ENCODE data around the gene FOXB2. TPM values are rescaled to one million over a fixed set of nuclear protein-coding genes. Genes with fewer than 3 reads are reported as not detected.
A peak's percentile ranks its signal among the peaks of the same experiment; 100 is the strongest.
"Not testable (repeated sequence)": the region's sequence is repeated elsewhere in the genome, so short reads cannot be mapped to it uniquely, and the experiment has no call there.

Gene FOXB2
- not detected in 2 replicates for total RNA-seq (ENCODE audit: low replicate concordance)

GRCh38 chr9:77019236-77019925 is at the start of gene FOXB2:
TSS of gene FOXB2 (plus strand) at chr9:77019655. CDS start at chr9:77019655, 0 bp downstream.
- Histone ChIP-seq H2AFZ (replicated peaks) (peak within 1 kb of the TSS; percentile 47), H3K9ac (no peak within 1 kb of the TSS), H3K27me3 (peaks cover 100% of the 10 kb centered on the region), H3K9me3 (ENCODE audit: low read depth) (no peaks in the 10 kb centered on the region), H3K4me2 (peak within 1 kb of the TSS; percentile 81), H3K36me3 (no peaks in the 10 kb centered on the region), H3F3A (ENCODE audit: low read depth) (peaks cover 64% of the 10 kb centered on the region), H4K20me1 (ENCODE audit: low read depth) (peaks cover 78% of the 10 kb centered on the region), H3K4me1 (peaks cover 49% of the 10 kb centered on the region), H3K27ac (no peak within 1 kb of the TSS), H3K4me3 (peak within 1 kb of the TSS; percentile 44), H3K79me2 (ENCODE audit: low read depth) (no peaks in the 10 kb centered on the region)
- no peaks in the 10 kb centered on the region for H3K36me3 Mint-ChIP-seq
- peak; percentile 45 for DNase-seq (ENCODE audit: low spot score)
- H3K9me3 Mint-ChIP-seq: no peaks in the 10 kb centered on the region
- peaks cover 90% of the 10 kb centered on the region for H3K27me3 Mint-ChIP-seq (ENCODE audit: insufficient read depth, low read depth)
- peaks cover 52% of the 10 kb centered on the region for H3K4me1 Mint-ChIP-seq
- TF ChIP-seq, protein P1, sequence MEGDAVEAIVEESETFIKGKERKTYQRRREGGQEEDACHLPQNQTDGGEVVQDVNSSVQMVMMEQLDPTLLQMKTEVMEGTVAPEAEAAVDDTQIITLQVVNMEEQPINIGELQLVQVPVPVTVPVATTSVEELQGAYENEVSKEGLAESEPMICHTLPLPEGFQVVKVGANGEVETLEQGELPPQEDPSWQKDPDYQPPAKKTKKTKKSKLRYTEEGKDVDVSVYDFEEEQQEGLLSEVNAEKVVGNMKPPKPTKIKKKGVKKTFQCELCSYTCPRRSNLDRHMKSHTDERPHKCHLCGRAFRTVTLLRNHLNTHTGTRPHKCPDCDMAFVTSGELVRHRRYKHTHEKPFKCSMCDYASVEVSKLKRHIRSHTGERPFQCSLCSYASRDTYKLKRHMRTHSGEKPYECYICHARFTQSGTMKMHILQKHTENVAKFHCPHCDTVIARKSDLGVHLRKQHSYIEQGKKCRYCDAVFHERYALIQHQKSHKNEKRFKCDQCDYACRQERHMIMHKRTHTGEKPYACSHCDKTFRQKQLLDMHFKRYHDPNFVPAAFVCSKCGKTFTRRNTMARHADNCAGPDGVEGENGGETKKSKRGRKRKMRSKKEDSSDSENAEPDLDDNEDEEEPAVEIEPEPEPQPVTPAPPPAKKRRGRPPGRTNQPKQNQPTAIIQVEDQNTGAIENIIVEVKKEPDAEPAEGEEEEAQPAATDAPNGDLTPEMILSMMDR (IDR thresholded peaks at IDR 0.05): no peak
- TF ChIP-seq EZH2 (IDR thresholded peaks at IDR 0.05) (peak; percentile 100), EZH2phosphoT487 (IDR thresholded peaks at IDR 0.05) (peak; percentile 99)
- no peak within 1 kb of the TSS for H3K27ac Mint-ChIP-seq
- peak within 1 kb of the TSS; percentile 78 for H3K4me3 Mint-ChIP-seq

DNA sequence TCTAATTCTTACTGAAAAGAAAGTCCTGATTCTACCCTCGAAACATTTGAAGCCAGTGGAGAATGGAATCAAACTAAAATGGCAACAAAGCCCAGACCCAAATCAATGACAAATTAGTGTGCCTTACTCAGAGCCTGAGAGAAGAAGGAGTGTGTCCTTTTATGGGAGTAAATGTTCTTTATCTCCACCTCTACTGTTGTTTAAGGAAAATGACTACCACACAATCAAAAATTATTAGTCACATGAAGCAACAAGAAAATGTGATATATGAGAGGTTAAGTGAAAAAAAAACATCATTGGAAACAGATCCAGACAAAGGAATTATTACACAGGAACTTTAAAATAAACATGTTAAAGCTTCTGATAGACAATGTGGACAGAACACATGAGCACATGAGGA is 49.7 kb upstream of the FOXB2 start:
- H3K27me3 ChIP-seq: no peaks in the 10 kb centered on the region
- H3K27ac Mint-ChIP-seq: no peak overlapping the region
- H3K9me3 ChIP-seq (ENCODE audit: low read depth): no peaks in the 10 kb centered on the region
- no peak overlapping the region for H3K27ac ChIP-seq
- H3K4me1 Mint-ChIP-seq: no peaks in the 10 kb centered on the region
- H3K9ac ChIP-seq: no peak overlapping the region
- peaks cover 3% of the 10 kb centered on the region for H3K27me3 Mint-ChIP-seq (ENCODE audit: insufficient read depth, low read depth)
- H3K4me1 ChIP-seq: no peaks in the 10 kb centered on the region
- H3K79me2 ChIP-seq (ENCODE audit: low read depth): no peaks in the 10 kb centered on the region
- no peak overlapping the region for H3K4me2 ChIP-seq
- DNase-seq (ENCODE audit: low spot score): no peak
- no peak overlapping the region for H3K4me3 Mint-ChIP-seq
- H2AFZ ChIP-seq (replicated peaks): no peak overlapping the region
- H3K9me3 Mint-ChIP-seq: peaks cover 9% of the 10 kb centered on the region
- H3K4me3 ChIP-seq: no peak overlapping the region
- no peaks in the 10 kb centered on the region for H4K20me1 ChIP-seq (ENCODE audit: low read depth)
- no peaks in the 10 kb centered on the region for H3K36me3 ChIP-seq
- no peaks in the 10 kb centered on the region for H3F3A ChIP-seq (ENCODE audit: low read depth)
- TF ChIP-seq, protein P1 (IDR thresholded peaks at IDR 0.05): no peak
- TF ChIP-seq EZH2 (IDR thresholded peaks at IDR 0.05) (no peak), EZH2phosphoT487 (IDR thresholded peaks at IDR 0.05) (no peak)
- H3K36me3 Mint-ChIP-seq: no peaks in the 10 kb centered on the region

GRCh38 chr9:76978831-76979230 is 40.6 kb upstream of the FOXB2 start:
- not testable (repeated sequence) for H3K9ac ChIP-seq, H3K27ac Mint-ChIP-seq

DNA sequence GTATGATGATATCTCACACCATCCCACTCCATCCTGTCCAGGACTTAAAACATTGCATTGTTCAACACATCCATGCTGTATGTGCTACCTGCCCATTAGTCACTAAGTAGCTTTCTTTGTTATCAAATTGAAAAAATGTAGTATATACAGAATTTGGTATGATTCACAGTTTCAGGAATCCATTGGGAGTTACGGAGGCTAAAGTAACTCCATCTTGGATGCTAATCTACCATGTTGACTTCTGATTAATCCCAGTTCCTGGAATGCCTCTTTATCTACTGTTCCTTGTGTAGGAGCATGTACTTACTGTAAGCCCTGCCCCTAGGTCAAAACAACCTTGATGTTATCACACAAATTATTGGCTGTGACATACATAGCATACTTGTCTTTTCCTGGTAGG is 38.9 kb upstream of the FOXB2 start:
- Histone ChIP-seq H3K79me2 (ENCODE audit: low read depth) (no peaks in the 10 kb centered on the region), H3K4me3 (no peak overlapping the region), H3K9me3 (ENCODE audit: low read depth) (no peaks in the 10 kb centered on the region), H3K36me3 (no peaks in the 10 kb centered on the region), H3K27me3 (no peaks in the 10 kb centered on the region), H3F3A (ENCODE audit: low read depth) (no peaks in the 10 kb centered on the region), H2AFZ (replicated peaks) (no peak overlapping the region), H3K9ac (no peak overlapping the region), H3K4me2 (no peak overlapping the region), H3K4me1 (no peaks in the 10 kb centered on the region), H3K27ac (no peak overlapping the region), H4K20me1 (ENCODE audit: low read depth) (no peaks in the 10 kb centered on the region)
- H3K36me3 Mint-ChIP-seq: no peaks in the 10 kb centered on the region
- peaks cover 4% of the 10 kb centered on the region for H3K27me3 Mint-ChIP-seq (ENCODE audit: insufficient read depth, low read depth)
- peaks cover under 1% of the 10 kb centered on the region for H3K4me1 Mint-ChIP-seq
- H3K9me3 Mint-ChIP-seq: no peaks in the 10 kb centered on the region
- TF ChIP-seq, protein P1 (IDR thresholded peaks at IDR 0.05): no peak
- TF ChIP-seq EZH2 (IDR thresholded peaks at IDR 0.05): no peak
- no peak for TF ChIP-seq EZH2phosphoT487 (IDR thresholded peaks at IDR 0.05)
- H3K27ac Mint-ChIP-seq: no peak overlapping the region
- DNase-seq (ENCODE audit: low spot score): no peak
- no peak overlapping the region for H3K4me3 Mint-ChIP-seq

More at GRCh38 chr9:76978831-76979230, 40.6 kb upstream of the FOXB2 start:
- not testable (repeated sequence) for H3K27ac ChIP-seq; H3K79me2 ChIP-seq (ENCODE audit: low read depth); H3F3A ChIP-seq (ENCODE audit: low read depth); DNase-seq (ENCODE audit: low spot score); H3K4me3 ChIP-seq; H4K20me1 ChIP-seq (ENCODE audit: low read depth); H3K27me3 ChIP-seq; H3K36me3 Mint-ChIP-seq; H3K4me3 Mint-ChIP-seq; H3K36me3 ChIP-seq; H3K4me2 ChIP-seq; H3K9me3 Mint-ChIP-seq; H3K4me1 ChIP-seq; H3K9me3 ChIP-seq (ENCODE audit: low read depth); H3K27me3 Mint-ChIP-seq (ENCODE audit: insufficient read depth, low read depth); H2AFZ ChIP-seq (replicated peaks); H3K4me1 Mint-ChIP-seq
